ENCODE measurements around the gene CCDC92.
A peak's percentile ranks its signal among the peaks of the same experiment; 100 is the strongest.

The CCDC92 gene

GRCh38 chr12:123960856-123961255, 11.8 kb downstream of the CCDC92 start:
- peak overlapping the region; percentile 49 for H3K27ac ChIP-seq
- TF ChIP-seq, protein P1, sequence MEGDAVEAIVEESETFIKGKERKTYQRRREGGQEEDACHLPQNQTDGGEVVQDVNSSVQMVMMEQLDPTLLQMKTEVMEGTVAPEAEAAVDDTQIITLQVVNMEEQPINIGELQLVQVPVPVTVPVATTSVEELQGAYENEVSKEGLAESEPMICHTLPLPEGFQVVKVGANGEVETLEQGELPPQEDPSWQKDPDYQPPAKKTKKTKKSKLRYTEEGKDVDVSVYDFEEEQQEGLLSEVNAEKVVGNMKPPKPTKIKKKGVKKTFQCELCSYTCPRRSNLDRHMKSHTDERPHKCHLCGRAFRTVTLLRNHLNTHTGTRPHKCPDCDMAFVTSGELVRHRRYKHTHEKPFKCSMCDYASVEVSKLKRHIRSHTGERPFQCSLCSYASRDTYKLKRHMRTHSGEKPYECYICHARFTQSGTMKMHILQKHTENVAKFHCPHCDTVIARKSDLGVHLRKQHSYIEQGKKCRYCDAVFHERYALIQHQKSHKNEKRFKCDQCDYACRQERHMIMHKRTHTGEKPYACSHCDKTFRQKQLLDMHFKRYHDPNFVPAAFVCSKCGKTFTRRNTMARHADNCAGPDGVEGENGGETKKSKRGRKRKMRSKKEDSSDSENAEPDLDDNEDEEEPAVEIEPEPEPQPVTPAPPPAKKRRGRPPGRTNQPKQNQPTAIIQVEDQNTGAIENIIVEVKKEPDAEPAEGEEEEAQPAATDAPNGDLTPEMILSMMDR (conservative IDR thresholded peaks at IDR 0.05) = no peak

- peak overlapping the region; percentile 49; the same call in 1 of the 2 replicates for H3K27ac ChIP-seq
- TF ChIP-seq, protein P1 (conservative IDR thresholded peaks at IDR 0.05) = no peak
These were observed 12.4 kb downstream of the CCDC92 start for GRCh38 chr12:123960029-123960735.

GRCh38 chr12:123958876-123959275, 13.8 kb downstream of the CCDC92 start:
- no peak overlapping the region for H3K27ac ChIP-seq
- TF ChIP-seq, protein P1 (conservative IDR thresholded peaks at IDR 0.05) = no peak

- TF ChIP-seq, protein P1 (conservative IDR thresholded peaks at IDR 0.05) = no peak
- no peak overlapping the region for H3K27ac ChIP-seq
These were observed 14.2 kb downstream of the CCDC92 start for GRCh38 chr12:123958462-123958861.

- TF ChIP-seq, protein P1 (conservative IDR thresholded peaks at IDR 0.05) = no peak
- H3K27ac ChIP-seq = no peak overlapping the region
These were observed 15.4 kb downstream of the CCDC92 start for GRCh38 chr12:123957196-123957595.

GRCh38 chr12:123956249-123956648, 16.4 kb downstream of the CCDC92 start:
- TF ChIP-seq, protein P1 (conservative IDR thresholded peaks at IDR 0.05) = no peak
- no peak overlapping the region for H3K27ac ChIP-seq

- TF ChIP-seq, protein P1 (conservative IDR thresholded peaks at IDR 0.05) = no peak
- H3K27ac ChIP-seq = no peak overlapping the region
These were observed 17.8 kb downstream of the CCDC92 start for GRCh38 chr12:123954647-123955350.
